A549 treated with DMSO at 1 μM for 4 hours (cell line): ENCODE measurements around the gene NDUFAF3. TPM values are rescaled to one million over a fixed set of nuclear protein-coding genes. Genes with fewer than 3 reads are reported as not detected.

ENCODE experiments used
- total RNA-seq: library from RNA; stranded (reverse); fragments of 200-300 nt; extraction: Qiagen RNA extraction; gene quantifications from 5 replicates; pipeline ENCODE4 v1.2.3, GENCODE V29; 2022; ENCODE audit warnings: low read depth

The NDUFAF3 gene
- 61.7 to 88.7 TPM (median 84.3 TPM) in 5 replicates for total RNA-seq

GRCh38 chr3:49021813-49022687 is at the start of gene NDUFAF3:
Gene NDUFAF3, plus strand, starts transcription at chr3:49022121. Its CDS starts 24 bp downstream, at chr3:49022145.

GRCh38 chr3:48989796-48990635 is 31.9 kb upstream of the NDUFAF3 start, which contains the start of gene P4HTM:
Gene P4HTM, plus strand, starts transcription at chr3:48990241. Its CDS starts 16 bp downstream, at chr3:48990257.

GRCh38 chr3:49007068-49007770 is 14.7 kb upstream of the NDUFAF3 start, which contains the start of gene WDR6:
Gene WDR6, plus strand, starts transcription at chr3:49007391. Its CDS starts 41 bp downstream, at chr3:49007432.

GRCh38 chr3:49017971-49018706 is 3.8 kb upstream of the NDUFAF3 start, which contains the start of gene DALRD3:
Gene DALRD3, minus strand, starts transcription at chr3:49018580. Its CDS starts 16 bp downstream, at chr3:49018564.

GRCh38 chr3:49028673-49029562 is 7.0 kb downstream of the NDUFAF3 start, which contains the start of gene IMPDH2:
Gene IMPDH2, minus strand, starts transcription at chr3:49029398. Its CDS starts 48 bp downstream, at chr3:49029350.

Other genes starting within 250 kb of the NDUFAF3 start
- gene PRKAR2A, start 174.2 kb upstream of the NDUFAF3 start, total RNA-seq: 16.9 to 22.1 TPM (median 21.3 TPM) in 5 replicates
- 9.9 to 12.9 TPM (median 11.2 TPM) in 5 replicates for gene SLC25A20, start 123.2 kb upstream of the NDUFAF3 start, total RNA-seq
- gene ARIH2, start 103.3 kb upstream of the NDUFAF3 start, total RNA-seq: 60.4 to 67.4 TPM (median 64.0 TPM) in 5 replicates
- gene P4HTM, start 31.9 kb upstream of the NDUFAF3 start, total RNA-seq: 14.8 to 19.6 TPM (median 18.6 TPM) in 5 replicates
- gene WDR6, start 14.7 kb upstream of the NDUFAF3 start, total RNA-seq: 63.0 to 78.6 TPM (median 69.7 TPM) in 5 replicates
- gene DALRD3, start 3.5 kb upstream of the NDUFAF3 start, total RNA-seq: 18.4 to 24.0 TPM (median 22.8 TPM) in 5 replicates
- gene IMPDH2, start 7.3 kb downstream of the NDUFAF3 start, total RNA-seq: 162 to 177 TPM (median 166 TPM) in 5 replicates
- 38.9 to 46.3 TPM (median 41.4 TPM) in 5 replicates for gene QRICH1, start 72.0 kb downstream of the NDUFAF3 start, total RNA-seq
- gene QARS1, start 82.6 kb downstream of the NDUFAF3 start, total RNA-seq: 136 to 172 TPM (median 143 TPM) in 5 replicates
- gene USP19, start 98.7 kb downstream of the NDUFAF3 start, total RNA-seq: 18.4 to 28.3 TPM (median 24.9 TPM) in 5 replicates
- 87.0 to 93.1 TPM (median 91.1 TPM) in 5 replicates for gene LAMB2, start 110.9 kb downstream of the NDUFAF3 start, total RNA-seq
- 11.4 to 15.6 TPM (median 12.4 TPM) in 5 replicates for gene CCDC71, start 144.2 kb downstream of the NDUFAF3 start, total RNA-seq
- gene KLHDC8B, start 149.5 kb downstream of the NDUFAF3 start, total RNA-seq: 4.0 to 5.3 TPM (median 5.0 TPM) in 5 replicates